ENCODE data around the gene SLC7A11.
"Not testable (repeated sequence)": the region's sequence is repeated elsewhere in the genome, so short reads cannot be mapped to it uniquely, and the experiment has no call there.

Gene SLC7A11

DNA sequence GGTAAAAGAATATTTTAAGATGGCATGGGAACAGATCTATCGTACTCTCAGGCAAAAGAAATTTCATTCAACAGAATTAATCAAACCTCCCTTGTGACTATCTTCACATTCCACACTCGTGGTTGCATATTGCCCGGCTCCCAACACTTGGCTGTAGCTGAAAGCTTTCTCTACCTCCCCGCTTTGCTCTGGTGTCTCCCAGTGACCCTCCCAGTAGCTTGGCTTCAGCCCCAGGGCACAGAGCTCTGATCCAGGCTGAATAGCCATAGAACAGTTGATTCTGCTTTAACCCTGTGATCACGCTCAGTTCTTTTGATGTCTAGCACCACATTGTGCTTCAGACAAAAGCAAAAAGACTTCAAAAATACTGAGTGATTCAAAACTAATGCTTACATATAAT lies 24.6 kb downstream of the SLC7A11 start:
- TF ChIP-seq ARNTL (CRISPR knock-in tag; IDR thresholded peaks at IDR 0.05; ENCODE audit: borderline replicate concordance, low read depth) (no peak), POU6F1 (CRISPR knock-in tag; IDR thresholded peaks at IDR 0.05; ENCODE audit: borderline replicate concordance, low read depth) (no peak), ZNF70 (CRISPR knock-in tag; IDR thresholded peaks at IDR 0.05) (no peak), GLIS3 (CRISPR knock-in tag; IDR thresholded peaks at IDR 0.05) (no peak), OSR1 (CRISPR knock-in tag; IDR thresholded peaks at IDR 0.05) (no peak), TCF4 (CRISPR knock-in tag; IDR thresholded peaks at IDR 0.05; ENCODE audit: borderline replicate concordance) (no peak), ZNF8 (CRISPR knock-in tag; IDR thresholded peaks at IDR 0.05) (no peak), ZC3H10 (CRISPR knock-in tag; IDR thresholded peaks at IDR 0.05) (no peak), ISL1 (CRISPR knock-in tag; IDR thresholded peaks at IDR 0.05) (no peak), BACH2 (CRISPR knock-in tag; IDR thresholded peaks at IDR 0.05; ENCODE audit: borderline replicate concordance) (no peak), PPARA (CRISPR knock-in tag; IDR thresholded peaks at IDR 0.05; ENCODE audit: borderline replicate concordance) (no peak), TOX (CRISPR knock-in tag; IDR thresholded peaks at IDR 0.05; ENCODE audit: borderline replicate concordance) (no peak), CSDC2 (CRISPR knock-in tag; IDR thresholded peaks at IDR 0.05) (no peak), SNAI2 (CRISPR knock-in tag; IDR thresholded peaks at IDR 0.05) (no peak), ZNF565 (CRISPR knock-in tag; conservative IDR thresholded peaks at IDR 0.05; ENCODE audit: low read depth) (no peak)
- TF ChIP-seq, protein P1, sequence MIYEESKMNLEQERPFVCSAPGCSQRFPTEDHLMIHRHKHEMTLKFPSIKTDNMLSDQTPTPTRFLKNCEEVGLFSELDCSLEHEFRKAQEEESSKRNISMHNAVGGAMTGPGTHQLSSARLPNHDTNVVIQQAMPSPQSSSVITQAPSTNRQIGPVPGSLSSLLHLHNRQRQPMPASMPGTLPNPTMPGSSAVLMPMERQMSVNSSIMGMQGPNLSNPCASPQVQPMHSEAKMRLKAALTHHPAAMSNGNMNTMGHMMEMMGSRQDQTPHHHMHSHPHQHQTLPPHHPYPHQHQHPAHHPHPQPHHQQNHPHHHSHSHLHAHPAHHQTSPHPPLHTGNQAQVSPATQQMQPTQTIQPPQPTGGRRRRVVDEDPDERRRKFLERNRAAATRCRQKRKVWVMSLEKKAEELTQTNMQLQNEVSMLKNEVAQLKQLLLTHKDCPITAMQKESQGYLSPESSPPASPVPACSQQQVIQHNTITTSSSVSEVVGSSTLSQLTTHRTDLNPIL (CRISPR knock-in tag; IDR thresholded peaks at IDR 0.05; ENCODE audit: low read depth), result no peak
- TF ChIP-seq, protein P2, sequence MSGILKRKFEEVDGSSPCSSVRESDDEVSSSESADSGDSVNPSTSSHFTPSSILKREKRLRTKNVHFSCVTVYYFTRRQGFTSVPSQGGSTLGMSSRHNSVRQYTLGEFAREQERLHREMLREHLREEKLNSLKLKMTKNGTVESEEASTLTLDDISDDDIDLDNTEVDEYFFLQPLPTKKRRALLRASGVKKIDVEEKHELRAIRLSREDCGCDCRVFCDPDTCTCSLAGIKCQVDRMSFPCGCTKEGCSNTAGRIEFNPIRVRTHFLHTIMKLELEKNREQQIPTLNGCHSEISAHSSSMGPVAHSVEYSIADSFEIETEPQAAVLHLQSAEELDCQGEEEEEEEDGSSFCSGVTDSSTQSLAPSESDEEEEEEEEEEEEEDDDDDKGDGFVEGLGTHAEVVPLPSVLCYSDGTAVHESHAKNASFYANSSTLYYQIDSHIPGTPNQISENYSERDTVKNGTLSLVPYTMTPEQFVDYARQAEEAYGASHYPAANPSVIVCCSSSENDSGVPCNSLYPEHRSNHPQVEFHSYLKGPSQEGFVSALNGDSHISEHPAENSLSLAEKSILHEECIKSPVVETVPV (CRISPR knock-in tag; IDR thresholded peaks at IDR 0.05), result no peak
- TF ChIP-seq, protein P3, sequence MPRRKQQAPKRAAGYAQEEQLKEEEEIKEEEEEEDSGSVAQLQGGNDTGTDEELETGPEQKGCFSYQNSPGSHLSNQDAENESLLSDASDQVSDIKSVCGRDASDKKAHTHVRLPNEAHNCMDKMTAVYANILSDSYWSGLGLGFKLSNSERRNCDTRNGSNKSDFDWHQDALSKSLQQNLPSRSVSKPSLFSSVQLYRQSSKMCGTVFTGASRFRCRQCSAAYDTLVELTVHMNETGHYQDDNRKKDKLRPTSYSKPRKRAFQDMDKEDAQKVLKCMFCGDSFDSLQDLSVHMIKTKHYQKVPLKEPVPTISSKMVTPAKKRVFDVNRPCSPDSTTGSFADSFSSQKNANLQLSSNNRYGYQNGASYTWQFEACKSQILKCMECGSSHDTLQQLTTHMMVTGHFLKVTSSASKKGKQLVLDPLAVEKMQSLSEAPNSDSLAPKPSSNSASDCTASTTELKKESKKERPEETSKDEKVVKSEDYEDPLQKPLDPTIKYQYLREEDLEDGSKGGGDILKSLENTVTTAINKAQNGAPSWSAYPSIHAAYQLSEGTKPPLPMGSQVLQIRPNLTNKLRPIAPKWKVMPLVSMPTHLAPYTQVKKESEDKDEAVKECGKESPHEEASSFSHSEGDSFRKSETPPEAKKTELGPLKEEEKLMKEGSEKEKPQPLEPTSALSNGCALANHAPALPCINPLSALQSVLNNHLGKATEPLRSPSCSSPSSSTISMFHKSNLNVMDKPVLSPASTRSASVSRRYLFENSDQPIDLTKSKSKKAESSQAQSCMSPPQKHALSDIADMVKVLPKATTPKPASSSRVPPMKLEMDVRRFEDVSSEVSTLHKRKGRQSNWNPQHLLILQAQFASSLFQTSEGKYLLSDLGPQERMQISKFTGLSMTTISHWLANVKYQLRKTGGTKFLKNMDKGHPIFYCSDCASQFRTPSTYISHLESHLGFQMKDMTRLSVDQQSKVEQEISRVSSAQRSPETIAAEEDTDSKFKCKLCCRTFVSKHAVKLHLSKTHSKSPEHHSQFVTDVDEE (CRISPR knock-in tag; IDR thresholded peaks at IDR 0.05), result no peak
- TF ChIP-seq, protein P4, sequence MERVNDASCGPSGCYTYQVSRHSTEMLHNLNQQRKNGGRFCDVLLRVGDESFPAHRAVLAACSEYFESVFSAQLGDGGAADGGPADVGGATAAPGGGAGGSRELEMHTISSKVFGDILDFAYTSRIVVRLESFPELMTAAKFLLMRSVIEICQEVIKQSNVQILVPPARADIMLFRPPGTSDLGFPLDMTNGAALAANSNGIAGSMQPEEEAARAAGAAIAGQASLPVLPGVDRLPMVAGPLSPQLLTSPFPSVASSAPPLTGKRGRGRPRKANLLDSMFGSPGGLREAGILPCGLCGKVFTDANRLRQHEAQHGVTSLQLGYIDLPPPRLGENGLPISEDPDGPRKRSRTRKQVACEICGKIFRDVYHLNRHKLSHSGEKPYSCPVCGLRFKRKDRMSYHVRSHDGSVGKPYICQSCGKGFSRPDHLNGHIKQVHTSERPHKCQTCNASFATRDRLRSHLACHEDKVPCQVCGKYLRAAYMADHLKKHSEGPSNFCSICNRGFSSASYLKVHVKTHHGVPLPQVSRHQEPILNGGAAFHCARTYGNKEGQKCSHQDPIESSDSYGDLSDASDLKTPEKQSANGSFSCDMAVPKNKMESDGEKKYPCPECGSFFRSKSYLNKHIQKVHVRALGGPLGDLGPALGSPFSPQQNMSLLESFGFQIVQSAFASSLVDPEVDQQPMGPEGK (CRISPR knock-in tag; IDR thresholded peaks at IDR 0.05; ENCODE audit: borderline replicate concordance), result no peak
- ATAC-seq, result no peak

DNA sequence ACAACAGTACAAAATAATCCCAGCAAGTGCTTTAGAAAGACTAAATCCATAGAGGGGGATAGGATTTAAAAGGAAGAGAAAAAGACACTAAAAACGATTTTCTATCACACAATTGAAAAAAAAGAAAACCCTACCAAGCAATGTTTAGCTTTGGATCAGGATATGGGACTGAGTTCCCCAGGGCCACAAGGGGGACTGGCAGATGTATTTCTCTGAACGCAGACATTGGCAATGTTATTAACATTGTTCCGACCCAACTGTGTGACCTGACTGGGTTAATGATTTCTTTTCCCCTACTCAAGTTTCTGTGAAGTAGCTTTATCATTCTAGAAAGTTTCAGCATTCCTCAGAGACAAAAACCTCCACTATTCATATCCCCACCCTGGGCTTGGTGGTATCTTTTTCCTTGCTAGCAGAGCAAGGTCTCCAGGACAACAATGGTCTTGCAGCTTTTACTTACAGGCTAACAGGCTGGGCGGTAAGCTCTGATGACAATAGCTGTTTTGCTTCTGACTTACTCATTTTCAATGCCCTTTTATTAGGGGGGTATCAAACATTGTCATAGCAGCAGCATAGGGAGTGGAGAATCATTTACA lies 25.8 kb downstream of the SLC7A11 start:
- TF ChIP-seq SNAI2 (CRISPR knock-in tag; IDR thresholded peaks at IDR 0.05) (no peak), ISL1 (CRISPR knock-in tag; IDR thresholded peaks at IDR 0.05) (no peak), BACH2 (CRISPR knock-in tag; IDR thresholded peaks at IDR 0.05; ENCODE audit: borderline replicate concordance) (no peak), TOX (CRISPR knock-in tag; IDR thresholded peaks at IDR 0.05; ENCODE audit: borderline replicate concordance) (no peak), ARNTL (CRISPR knock-in tag; IDR thresholded peaks at IDR 0.05; ENCODE audit: borderline replicate concordance, low read depth) (no peak), ZFP30 (CRISPR knock-in tag; IDR thresholded peaks at IDR 0.05) (no peak)
- TF ChIP-seq, protein P2 (CRISPR knock-in tag; IDR thresholded peaks at IDR 0.05), result no peak
- ATAC-seq, result no peak

- not testable (repeated sequence) for ATAC-seq
Measured at GRCh38 chr4:138210576-138210975, 31.6 kb downstream of the SLC7A11 start.
